SK-N-MC (cell line): Measurements from ENCODE around the gene TMEM40.

Experiments
- EZH2 ChIP-seq: fragments of 200-600 bp; sonication (generic); IDR thresholded peaks from one replicate; pipeline ENCODE4 v1.6.1; 2017; ENCODE audit warnings: antibody characterized with exemption
- FOXP2 ChIP-seq: optimal IDR thresholded peaks from 2 replicates; pipeline ENCODE3; 2011; ENCODE audit warnings: mild to moderate bottlenecking, moderate library complexity; ENCODE audit not compliant: insufficient read depth; ENCODE audit errors: extremely low read length, control extremely low read depth
- POLR2AphosphoS5 ChIP-seq: IDR thresholded peaks from 2 replicates; pipeline ENCODE4 v1.6.1; 2012; ENCODE audit warnings: mild to moderate bottlenecking, low read depth, low read length, borderline replicate concordance

GRCh38 chr3:12774619-12775018 lies 15.6 kb upstream of the TMEM40 start:
- TF ChIP-seq EZH2 = no peak
- no peak for TF ChIP-seq POLR2AphosphoS5
- no peak for TF ChIP-seq FOXP2
